B cell (primary cell): ENCODE measurements around the gene MYMK. TPM values are rescaled to one million over a fixed set of nuclear protein-coding genes. Genes with fewer than 3 reads are reported as not detected.

Experiments
- ATAC-seq: fragments of 200-7000 bp; cut with Tn5 transposase; one replicate; pipeline ENCODE4 v1.10.0; 2021; ENCODE audit warnings: low read depth, mild to moderate bottlenecking, moderate number of reproducible peaks, moderate library complexity
- CTCF ChIA-PET: fragments of 350-600 bp; sonication (Branson Sonifier 250); formaldehyde crosslinking; loops from one replicate; lab custom pipeline; 2021; ENCODE audit warnings: antibody characterized with exemption, inconsistent platforms; lab: Charles Lee
- POLR2A ChIA-PET: fragments of 350-600 bp; sonication (Branson Sonifier 250); formaldehyde crosslinking; loops from one replicate; lab custom pipeline; 2021; ENCODE audit warnings: antibody characterized with exemption; lab: Charles Lee
- DNase-seq: peaks from one replicate; pipeline ENCODE4 v3.0.0; 2013
- H2AFZ ChIP-seq: 2 replicates; pipeline ENCODE4 v1.6.1; 2012; ENCODE audit warnings: mild to moderate bottlenecking, low read depth, low read length; ENCODE audit not compliant: insufficient read depth, poor library complexity, severe bottlenecking
- H3K27ac ChIP-seq, 2 donors: 1 replicate in 1 of 2; 2 replicates in 1 of 2; pipeline ENCODE4 v1.5.1; 2012 to 2013; ENCODE audit warnings: low read length in 2 of 2, mild to moderate bottlenecking in 2 of 2, moderate library complexity in 1 of 2
- H3K27me3 ChIP-seq, 4 experiments: fragments of 200-600 bp in 1 of 4; sonication (generic) in 1 of 4; replicated peaks in 1 of 4; 1 replicate in 2 of 4; 2 replicates in 2 of 4; pipeline versions ENCODE4 v1.6.1 to v1.7.0; 2013 to 2016; ENCODE audit warnings: low read length in 3 of 4, mild to moderate bottlenecking in 2 of 4, mixed read lengths in 1 of 4, moderate library complexity in 1 of 4; ENCODE audit not compliant: insufficient read depth in 4 of 4, control insufficient read depth in 3 of 4; ENCODE audit errors: control extremely low read depth in 1 of 4
- H3K36me3 ChIP-seq, 2 experiments: replicated peaks in 1 of 2; 1 replicate in 1 of 2; 2 replicates in 1 of 2; pipeline versions ENCODE4 v1.6.1 to v1.7.1; 2013; ENCODE audit warnings: low read length in 1 of 2; ENCODE audit not compliant: insufficient read depth in 2 of 2, control insufficient read depth in 1 of 2; ENCODE audit errors: control extremely low read depth in 1 of 2, extremely low read depth in 1 of 2
- H3K4me1 ChIP-seq, 2 donors: fragments of 200-600 bp in 1 of 2; sonication (generic) in 1 of 2; 1 replicate in 1 of 2; 2 replicates in 1 of 2; pipeline versions ENCODE4 v1.5.1 to v1.6.1; 2013 to 2017; ENCODE audit warnings: low read length in 2 of 2; ENCODE audit not compliant: control insufficient read depth in 2 of 2, insufficient read depth in 2 of 2
- H3K4me2 ChIP-seq: replicated peaks from 2 replicates; pipeline ENCODE3; 2012; ENCODE audit warnings: mild to moderate bottlenecking, low read depth, low read length; ENCODE audit not compliant: poor library complexity, severe bottlenecking
- H3K4me3 ChIP-seq, 5 experiments: fragments of 200-600 bp in 1 of 5; sonication (generic) in 1 of 5; 1 replicate in 3 of 5; 2 replicates in 2 of 5; pipeline versions ENCODE4 v1.5.1 to v1.7.0; 2011 to 2016; ENCODE audit warnings: low read length in 4 of 5, mild to moderate bottlenecking in 4 of 5, low read depth in 2 of 5, control low read depth in 1 of 5, moderate library complexity in 1 of 5; ENCODE audit not compliant: insufficient read depth in 1 of 5; ENCODE audit errors: control extremely low read depth in 1 of 5, extremely low read depth in 1 of 5
- H3K79me2 ChIP-seq: fragments of 200-600 bp; sonication (generic); one replicate; pipeline ENCODE4 v1.6.0; 2016; ENCODE audit warnings: low read length; ENCODE audit not compliant: control insufficient read depth, insufficient read depth
- H3K9ac ChIP-seq: fragments of 200-600 bp; sonication (generic); 2 replicates; pipeline ENCODE4 v1.6.1; 2017; ENCODE audit warnings: mild to moderate bottlenecking, low read length, moderate library complexity
- H3K9me3 ChIP-seq, 3 donors: one replicate each; pipeline versions ENCODE4 v1.6.1 to v1.7.1; 2013; ENCODE audit warnings: low read length in 2 of 3; ENCODE audit not compliant: control insufficient read depth in 2 of 3, insufficient read depth in 1 of 3; ENCODE audit errors: control extremely low read depth in 1 of 3
- H4K20me1 ChIP-seq: 2 replicates; pipeline ENCODE4 v1.6.0; 2012; ENCODE audit warnings: mild to moderate bottlenecking, low read length; ENCODE audit not compliant: insufficient read depth, control insufficient read depth, poor library complexity, severe bottlenecking
- H3K27ac Mint-ChIP-seq: one replicate; pipeline ENCODE4 v1.8.0; 2021; ENCODE audit warnings: mixed read lengths
- H3K27me3 Mint-ChIP-seq: one replicate; pipeline ENCODE4 v1.8.0; 2021; ENCODE audit warnings: mixed read lengths
- H3K4me1 Mint-ChIP-seq: one replicate; pipeline ENCODE4 v1.8.0; 2021; ENCODE audit warnings: mixed read lengths
- H3K4me3 Mint-ChIP-seq: one replicate; pipeline ENCODE4 v1.8.0; 2021; ENCODE audit warnings: mixed read lengths
- H3K9me3 Mint-ChIP-seq: one replicate; pipeline ENCODE4 v1.8.0; 2022; ENCODE audit warnings: mixed read lengths; ENCODE audit not compliant: insufficient read depth
- EZH2 ChIP-seq: IDR thresholded peaks from 2 replicates; pipeline ENCODE4 v1.6.1; 2012; ENCODE audit warnings: borderline replicate concordance, low read depth, mild to moderate bottlenecking, moderate library complexity, low read length; ENCODE audit not compliant: insufficient read depth, poor library complexity, severe bottlenecking
- WGBS: methylation state at CpG from one replicate; pipeline ENCODE4 v1.1.5; 2013; ENCODE audit warnings: missing lambda C conversion rate; ENCODE audit not compliant: insufficient coverage; 5-methylcytosine and 5-hydroxymethylcytosine counted together
- intact Hi-C: fragments of 100-400 bp; cut with micrococcal nuclease; formaldehyde crosslinking; loops from one replicate; pipeline ENCODE4 v1.10.0; 2022
- polyA plus RNA-seq: library from polyadenylated mRNA; depleted of rRNA; stranded (reverse); fragments of >200 nt; gene quantifications from 2 replicates; pipeline ENCODE4 v1.2.3, GENCODE V29; 2012
- total RNA-seq, 2 donors: library from RNA; stranded (reverse); fragments of 120-200 nt in 1 of 2; gene quantifications; 1 replicate in 1 of 2; 2 replicates in 1 of 2; pipeline versions ENCODE4 v1.2.3 to v1.2.4, GENCODE V29; 2013 to 2022
- TF ChIP-seq, protein P1 (sequence below): fragments of 200-600 bp; IDR thresholded peaks from one replicate; pipeline ENCODE4 v1.8.0; 2022; ENCODE audit warnings: antibody characterized with exemption, mild to moderate bottlenecking

The MYMK gene
- total and polyA plus RNA-seq, 2 donors (not counting 1 experiment from before 2014, with no cell fraction given) = not detected

DNA sequence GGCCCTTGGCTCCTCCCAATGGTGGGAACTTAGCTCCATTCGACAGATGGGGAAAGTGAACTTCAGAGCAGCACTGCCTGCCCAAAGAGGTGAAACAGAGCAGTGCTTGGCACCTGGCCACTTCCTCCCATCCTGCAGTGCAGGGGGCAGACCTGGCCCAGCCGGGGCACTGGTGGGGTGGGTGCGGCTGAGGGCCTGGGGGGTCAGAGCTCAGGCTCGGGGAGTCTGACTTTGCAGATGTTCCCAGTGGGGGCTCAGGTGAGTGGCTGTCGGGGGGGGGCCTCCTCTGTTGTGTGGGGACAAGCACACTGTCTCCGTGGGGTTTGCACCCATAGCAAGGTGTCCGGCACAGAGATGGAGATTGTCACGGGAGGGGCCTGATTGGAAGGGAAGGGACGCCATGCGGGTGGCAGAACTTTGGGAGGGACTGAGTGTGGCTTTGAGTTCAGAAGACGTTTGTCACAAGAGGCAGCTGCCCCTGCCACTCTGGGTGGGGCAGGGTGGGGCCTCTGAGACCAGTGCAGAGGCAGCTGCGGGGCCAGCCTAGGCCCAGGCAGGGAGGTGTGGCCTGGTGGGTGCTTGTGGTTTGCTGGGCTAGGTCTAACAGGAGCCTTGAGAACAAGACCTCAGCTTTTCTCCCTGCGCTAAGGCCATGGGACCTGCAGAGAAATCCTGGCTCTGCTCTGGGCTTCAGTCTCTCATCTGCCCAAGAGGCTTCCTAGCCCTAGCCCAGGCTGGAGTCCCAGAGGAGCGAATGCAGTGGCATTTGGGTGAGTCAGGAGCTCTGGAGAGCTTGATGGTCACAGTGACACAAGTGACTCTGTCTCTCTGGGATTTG, 2.5 kb downstream of the MYMK start:
- Histone ChIP-seq H3K27ac (no peak overlapping the region), H4K20me1 (no peaks in the 10 kb centered on the region), H3K4me2 (no peak overlapping the region), H2AFZ (no peak overlapping the region), H3K36me3 (no peaks in the 10 kb centered on the region), H3K4me3 (no peak overlapping the region), H3K9me3 (no peaks in the 10 kb centered on the region), H3K27me3 (peaks cover 0 to 4% (median 0%) of the 10 kb centered on the region in 4 experiments), H3K4me1 (no peaks in the 10 kb centered on the region), H3K9ac (no peak overlapping the region), H3K79me2 (no peaks in the 10 kb centered on the region)
- Mint-ChIP-seq H3K4me1 (no peaks in the 10 kb centered on the region), H3K4me3 (no peak overlapping the region), H3K27ac (no peak overlapping the region), H3K27me3 (peaks cover 17% of the 10 kb centered on the region), H3K9me3 (no peaks in the 10 kb centered on the region)
- WGBS = 82% methylated on average over 14 of the region's 14 CpGs
- POLR2A ChIA-PET = no interaction called here
- DNase-seq (no peak), ATAC-seq (no peak)
- TF ChIP-seq, protein P1, sequence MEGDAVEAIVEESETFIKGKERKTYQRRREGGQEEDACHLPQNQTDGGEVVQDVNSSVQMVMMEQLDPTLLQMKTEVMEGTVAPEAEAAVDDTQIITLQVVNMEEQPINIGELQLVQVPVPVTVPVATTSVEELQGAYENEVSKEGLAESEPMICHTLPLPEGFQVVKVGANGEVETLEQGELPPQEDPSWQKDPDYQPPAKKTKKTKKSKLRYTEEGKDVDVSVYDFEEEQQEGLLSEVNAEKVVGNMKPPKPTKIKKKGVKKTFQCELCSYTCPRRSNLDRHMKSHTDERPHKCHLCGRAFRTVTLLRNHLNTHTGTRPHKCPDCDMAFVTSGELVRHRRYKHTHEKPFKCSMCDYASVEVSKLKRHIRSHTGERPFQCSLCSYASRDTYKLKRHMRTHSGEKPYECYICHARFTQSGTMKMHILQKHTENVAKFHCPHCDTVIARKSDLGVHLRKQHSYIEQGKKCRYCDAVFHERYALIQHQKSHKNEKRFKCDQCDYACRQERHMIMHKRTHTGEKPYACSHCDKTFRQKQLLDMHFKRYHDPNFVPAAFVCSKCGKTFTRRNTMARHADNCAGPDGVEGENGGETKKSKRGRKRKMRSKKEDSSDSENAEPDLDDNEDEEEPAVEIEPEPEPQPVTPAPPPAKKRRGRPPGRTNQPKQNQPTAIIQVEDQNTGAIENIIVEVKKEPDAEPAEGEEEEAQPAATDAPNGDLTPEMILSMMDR = no peak
- TF ChIP-seq EZH2 = no peak
- intact Hi-C loops = no loop called here
- CTCF ChIA-PET = interaction anchor here (0.6 kb wide), 1 partner anchor 552 kb away, joined by 3 read pairs; no protein-coding TSS in a partner anchor
